GM18907 (cell line): Measurements from ENCODE around the gene IPO13.

Experiments used
- ATAC-seq: cut with Tn5 transposase; IDR thresholded peaks from one replicate; pipeline ENCODE4 v1.9.1; 2021; ENCODE audit warnings: mild to moderate bottlenecking, moderate library complexity; ENCODE audit not compliant: unreplicated experiment

The IPO13 gene, protein sequence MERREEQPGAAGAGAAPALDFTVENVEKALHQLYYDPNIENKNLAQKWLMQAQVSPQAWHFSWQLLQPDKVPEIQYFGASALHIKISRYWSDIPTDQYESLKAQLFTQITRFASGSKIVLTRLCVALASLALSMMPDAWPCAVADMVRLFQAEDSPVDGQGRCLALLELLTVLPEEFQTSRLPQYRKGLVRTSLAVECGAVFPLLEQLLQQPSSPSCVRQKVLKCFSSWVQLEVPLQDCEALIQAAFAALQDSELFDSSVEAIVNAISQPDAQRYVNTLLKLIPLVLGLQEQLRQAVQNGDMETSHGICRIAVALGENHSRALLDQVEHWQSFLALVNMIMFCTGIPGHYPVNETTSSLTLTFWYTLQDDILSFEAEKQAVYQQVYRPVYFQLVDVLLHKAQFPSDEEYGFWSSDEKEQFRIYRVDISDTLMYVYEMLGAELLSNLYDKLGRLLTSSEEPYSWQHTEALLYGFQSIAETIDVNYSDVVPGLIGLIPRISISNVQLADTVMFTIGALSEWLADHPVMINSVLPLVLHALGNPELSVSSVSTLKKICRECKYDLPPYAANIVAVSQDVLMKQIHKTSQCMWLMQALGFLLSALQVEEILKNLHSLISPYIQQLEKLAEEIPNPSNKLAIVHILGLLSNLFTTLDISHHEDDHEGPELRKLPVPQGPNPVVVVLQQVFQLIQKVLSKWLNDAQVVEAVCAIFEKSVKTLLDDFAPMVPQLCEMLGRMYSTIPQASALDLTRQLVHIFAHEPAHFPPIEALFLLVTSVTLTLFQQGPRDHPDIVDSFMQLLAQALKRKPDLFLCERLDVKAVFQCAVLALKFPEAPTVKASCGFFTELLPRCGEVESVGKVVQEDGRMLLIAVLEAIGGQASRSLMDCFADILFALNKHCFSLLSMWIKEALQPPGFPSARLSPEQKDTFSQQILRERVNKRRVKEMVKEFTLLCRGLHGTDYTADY

DNA sequence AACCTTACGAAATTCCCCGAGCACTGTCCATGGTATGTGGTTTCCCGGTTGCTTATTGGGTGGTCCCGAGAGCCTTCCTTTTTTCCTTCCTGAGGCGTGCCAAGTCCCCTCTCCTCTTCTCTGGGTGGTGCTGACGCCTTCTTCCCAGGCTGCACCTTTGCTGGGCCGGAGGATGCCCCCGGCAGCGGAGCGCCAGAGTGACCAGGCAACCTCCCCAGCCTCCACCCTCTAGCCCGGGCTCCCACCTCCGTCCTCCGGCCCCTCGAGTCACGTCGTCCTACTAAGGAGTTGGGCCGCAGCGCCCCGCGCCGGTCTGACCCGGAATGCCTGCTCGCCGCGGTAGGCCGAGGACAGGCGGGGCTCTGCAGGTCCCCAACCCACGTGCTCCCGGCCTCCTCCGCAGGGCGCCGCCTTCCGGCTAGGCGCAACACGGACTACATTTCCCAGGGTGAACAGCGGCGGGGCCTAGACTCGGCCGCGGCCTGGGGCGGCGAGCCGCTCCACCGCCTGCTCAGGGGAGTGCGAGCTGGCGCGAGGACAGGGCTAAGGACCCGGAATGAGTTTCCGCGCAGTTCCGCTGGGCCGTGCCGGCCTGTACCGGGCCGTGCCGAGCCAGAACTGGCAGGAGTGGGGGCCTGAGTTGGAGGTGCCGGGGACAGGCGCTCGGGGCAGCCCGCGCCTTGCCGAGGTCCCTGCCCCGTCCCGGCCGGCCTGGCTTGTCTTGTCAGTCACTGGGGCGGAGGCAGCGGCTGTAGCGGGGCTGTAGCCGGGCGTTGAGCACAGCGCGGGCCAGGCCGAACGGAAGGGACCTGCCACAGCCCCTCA, at the start of gene IPO13:
Gene IPO13, plus strand, starts transcription at position 715 of the 825 bp plus-strand sequence. CDS start 651 bp downstream, outside the sequence.
- peak; percentile 91 for ATAC-seq

- no peak for ATAC-seq
These were observed 47.8 kb upstream of the IPO13 start for GRCh38 chr1:43898981-43899380.

DNA sequence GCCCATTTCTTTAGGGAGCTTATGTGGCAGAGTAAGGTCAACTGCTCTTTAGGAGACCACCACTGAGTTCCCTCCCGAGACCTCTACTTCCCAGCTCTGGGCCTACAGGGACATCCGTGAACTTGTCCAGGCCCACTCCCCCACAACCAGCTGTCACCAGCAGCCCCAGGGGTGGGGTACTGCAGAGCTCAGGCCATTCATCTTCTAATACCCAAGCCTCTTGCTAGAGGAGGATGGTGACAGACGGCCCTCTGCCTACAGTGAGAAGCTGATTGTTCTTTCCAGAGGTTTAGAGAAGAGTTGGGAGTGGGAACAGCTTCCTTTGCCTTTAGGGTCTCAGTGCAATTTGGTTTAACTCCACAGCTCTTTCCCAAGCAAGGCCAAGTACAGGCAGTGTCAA, 46.4 kb upstream of the IPO13 start:
- ATAC-seq: no peak

DNA sequence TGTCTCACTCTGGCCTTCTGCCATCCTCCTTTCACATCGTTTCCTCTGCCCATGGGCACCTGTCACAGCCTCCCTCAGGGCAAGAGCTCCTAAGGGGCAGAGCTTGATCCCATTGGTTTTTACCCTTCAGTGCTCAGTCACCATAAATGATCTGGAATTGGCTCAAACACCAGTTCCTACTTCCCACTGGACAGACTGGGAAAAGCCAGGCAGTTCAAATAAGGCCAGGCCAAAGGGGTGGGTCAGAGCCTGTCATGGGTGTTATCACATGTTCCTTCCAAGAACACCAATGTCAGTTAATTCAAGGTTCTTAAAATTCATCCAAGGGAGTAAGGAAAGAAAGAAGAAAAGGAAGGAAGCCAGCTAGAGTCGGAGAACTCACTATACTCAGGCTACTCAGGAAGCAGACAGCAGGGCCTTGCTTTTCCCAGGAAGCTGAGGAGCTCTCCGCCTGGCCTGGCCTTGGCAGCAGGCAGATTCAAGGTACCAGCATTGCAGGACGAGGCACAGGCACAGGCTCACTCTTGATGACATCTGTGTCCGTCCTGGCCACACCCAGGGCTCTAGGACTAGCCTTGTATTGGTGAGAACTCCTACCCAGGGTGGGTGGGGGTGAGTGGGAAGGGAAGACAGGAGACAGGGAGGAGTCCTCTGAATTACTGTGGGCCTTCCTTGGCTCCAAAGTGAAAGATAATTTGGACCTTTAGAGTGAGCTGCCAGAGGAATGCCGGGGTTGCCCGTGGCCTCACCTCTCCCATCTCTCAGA, 45.4 kb upstream of the IPO13 start:
- ATAC-seq: no peak

GRCh38 chr1:43902058-43902831, 44.5 kb upstream of the IPO13 start:
- no peak for ATAC-seq

DNA sequence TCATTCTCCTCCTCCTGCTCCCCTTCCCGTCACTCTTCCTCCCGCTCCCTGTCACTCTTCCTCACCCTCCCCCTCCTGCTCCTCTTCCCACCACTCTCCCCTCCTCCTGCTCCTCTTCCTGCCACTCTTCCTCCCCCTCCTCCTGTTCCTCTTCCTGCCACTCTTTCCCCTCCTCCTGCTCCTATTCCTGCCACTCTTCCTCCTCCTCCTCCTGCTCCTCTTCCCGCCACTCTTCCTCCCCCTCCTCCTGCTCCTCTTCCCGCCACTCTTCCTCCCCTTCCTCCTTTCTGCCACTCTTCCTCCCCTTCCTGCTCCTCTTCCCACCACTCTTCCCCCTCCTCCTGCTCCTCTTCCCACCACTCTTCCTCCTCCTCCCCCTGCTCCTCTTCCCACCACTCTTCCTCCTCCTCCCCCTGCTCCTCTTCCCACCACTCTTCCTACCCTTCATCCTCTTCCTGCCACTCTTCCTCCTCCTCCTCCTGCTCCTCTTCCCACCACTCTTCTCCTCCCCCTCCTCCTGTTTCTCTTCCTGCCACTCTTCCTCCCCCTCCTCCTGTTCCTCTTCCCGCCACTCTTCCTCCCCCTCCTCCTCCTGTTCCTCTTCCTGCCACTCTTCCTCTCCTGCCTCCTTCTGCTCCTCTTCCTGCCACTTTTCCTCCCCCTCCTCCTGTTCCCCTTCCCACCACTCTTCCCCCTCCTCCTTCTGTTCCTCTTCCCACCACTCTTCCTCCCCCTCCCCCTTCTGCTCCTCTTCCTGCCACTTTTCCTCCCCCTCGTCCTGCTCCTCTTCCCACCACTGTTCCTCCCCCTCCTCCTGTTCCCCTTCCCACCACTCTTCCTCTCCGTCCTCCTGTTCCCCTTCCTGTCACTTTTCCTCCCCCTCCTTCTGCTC, 41.8 kb upstream of the IPO13 start:
- no peak for ATAC-seq

GRCh38 chr1:43908226-43908625, 38.5 kb upstream of the IPO13 start:
- ATAC-seq: no peak

DNA sequence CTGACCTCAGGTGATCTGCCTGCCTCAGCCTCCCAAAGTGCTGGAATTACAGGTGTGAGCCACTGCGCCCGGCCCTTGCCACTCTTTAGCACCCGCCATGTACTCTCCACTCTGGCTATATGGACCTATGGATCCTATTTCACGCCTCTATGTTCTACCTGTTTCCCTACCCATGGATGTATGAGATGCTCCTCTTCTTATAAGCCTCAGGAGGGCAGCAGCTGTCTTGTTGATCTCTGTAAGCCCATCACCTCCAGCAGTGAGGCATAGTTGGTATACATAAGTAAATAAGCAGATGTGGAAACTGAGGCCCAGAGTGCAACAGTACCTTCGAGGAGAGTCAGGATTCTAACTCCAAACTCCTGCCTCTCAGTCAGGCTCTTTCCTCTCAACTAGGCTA, 37.9 kb upstream of the IPO13 start:
- no peak for ATAC-seq

GRCh38 chr1:43910343-43910742, 36.4 kb upstream of the IPO13 start:
- no peak for ATAC-seq

DNA sequence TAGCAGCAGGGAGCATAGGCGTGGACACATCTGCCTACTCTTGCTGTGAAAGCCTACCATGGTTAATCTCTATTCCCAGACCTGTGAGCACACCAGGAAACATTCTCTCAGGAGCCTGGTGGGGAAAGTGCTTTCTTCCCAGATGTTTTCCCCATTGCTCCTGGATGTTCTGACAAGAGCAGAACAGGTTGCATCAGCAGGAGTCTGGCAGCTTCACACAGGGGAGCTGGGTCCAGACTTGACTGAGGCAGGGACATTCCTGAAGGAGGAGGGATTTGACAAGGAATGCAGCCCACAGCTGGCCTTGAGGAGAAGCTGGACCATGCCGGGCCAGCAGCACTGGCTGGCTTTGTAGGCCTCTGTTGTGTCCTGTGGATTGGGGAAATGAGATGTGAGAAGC, 34.1 kb upstream of the IPO13 start:
- ATAC-seq: no peak

GRCh38 chr1:43913051-43913501, 33.7 kb upstream of the IPO13 start:
- ATAC-seq: no peak

DNA sequence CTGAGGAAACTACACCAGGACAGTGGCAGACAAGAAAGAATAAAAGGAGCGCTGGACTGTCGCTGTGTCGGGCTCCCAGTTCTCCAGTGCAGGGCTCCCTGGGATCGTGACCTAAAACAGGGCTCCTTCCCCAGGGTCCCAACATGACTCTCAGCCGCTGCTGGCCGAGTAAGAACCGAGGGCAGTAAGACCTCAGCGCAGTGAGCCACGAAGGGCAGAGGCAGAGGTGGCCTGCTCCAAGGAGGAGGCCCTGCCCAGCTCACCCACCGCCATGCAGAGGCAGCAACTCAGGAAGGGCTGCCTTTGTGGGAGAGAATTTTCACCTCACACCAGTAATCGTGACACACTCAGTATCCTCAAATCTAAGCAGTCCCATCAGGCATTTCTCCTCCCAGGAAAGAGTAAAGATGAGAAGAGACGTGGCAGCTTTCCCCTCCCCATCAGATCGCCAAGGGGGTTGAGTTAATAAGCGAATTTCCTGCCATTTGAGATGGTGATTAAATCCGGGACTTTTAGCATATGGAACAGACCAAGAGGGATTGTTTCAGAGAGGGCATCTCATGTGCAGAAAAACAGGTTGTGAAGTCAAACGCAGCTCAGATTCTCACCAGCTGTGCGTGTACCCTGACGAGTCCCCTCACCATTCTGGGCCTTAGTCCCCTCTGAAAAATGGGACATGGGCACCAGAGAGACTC, 32.9 kb upstream of the IPO13 start:
- no peak for ATAC-seq

- ATAC-seq: no peak
These were observed 31.9 kb upstream of the IPO13 start for GRCh38 chr1:43914576-43915525.

- no peak for ATAC-seq
These were observed 26.8 kb upstream of the IPO13 start for GRCh38 chr1:43919906-43920305.

DNA sequence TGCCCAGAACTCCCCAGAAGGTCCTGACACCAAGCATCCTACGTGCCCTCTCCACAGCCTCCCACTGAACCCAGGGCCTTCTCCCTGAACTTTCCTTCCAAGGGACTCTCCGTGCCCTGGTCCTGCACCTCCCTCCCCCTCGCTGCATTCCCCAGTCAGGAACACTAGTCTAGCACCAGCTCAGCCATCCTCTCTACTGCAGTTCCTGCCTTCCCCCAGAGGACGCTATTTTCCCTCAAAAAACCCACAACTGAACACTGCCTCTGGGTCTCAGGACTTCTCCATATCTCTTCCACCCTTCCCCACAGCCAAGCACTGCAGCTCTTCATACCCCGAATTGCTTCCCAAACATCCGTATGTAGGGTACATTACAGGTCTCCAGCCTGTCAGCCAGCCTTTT, 25.7 kb upstream of the IPO13 start:
- ATAC-seq: no peak

GRCh38 chr1:43924516-43924915, 22.2 kb upstream of the IPO13 start:
- ATAC-seq: no peak

GRCh38 chr1:43925846-43926245, 20.9 kb upstream of the IPO13 start:
- no peak for ATAC-seq
